SK-N-SH (cell line): ENCODE data around the gene PRRT1. TPM values are rescaled to one million over a fixed set of nuclear protein-coding genes. Genes with fewer than 3 reads are reported as not detected.
A peak's percentile ranks its signal among the peaks of the same experiment; 100 is the strongest.

ENCODE experiments used
- CTCF ChIA-PET: fragments of 300-600, 350-600 bp; formaldehyde crosslinking; extraction: SDS; loops from one replicate; lab custom pipeline; 2021; lab: Yijun Ruan, JAX
- POLR2A ChIA-PET: fragments of 350-600 bp; sonication (Branson Sonifier 250); formaldehyde crosslinking; extraction: SDS; loops from one replicate; lab custom pipeline; 2020; ENCODE audit warnings: antibody characterized with exemption, inconsistent platforms; lab: Yijun Ruan, JAX
- DNase-seq: peaks from one replicate; pipeline ENCODE4 v3.0.0; 2012
- H2AFZ ChIP-seq: fragments of 200-600 bp; sonication (generic); 2 replicates; pipeline ENCODE4 v1.8.1; 2016; ENCODE audit warnings: antibody characterized with exemption, mild to moderate bottlenecking, low read depth
- H3F3A ChIP-seq: fragments of 200-600 bp; sonication (generic); replicated peaks from 2 replicates; pipeline ENCODE3; 2016; ENCODE audit warnings: antibody characterized with exemption, mild to moderate bottlenecking; ENCODE audit not compliant: insufficient read depth
- H3K27ac ChIP-seq, 2 experiments: fragments of 200-500 bp in 1 of 2; fragments of 200-600 bp in 1 of 2; sonication (Bioruptor generic) in 1 of 2; sonication (generic), shearing (Covaris generic) in 1 of 2; 2 replicates each; pipeline versions ENCODE4 v1.5.1 to v1.6.1; 2014 to 2016; ENCODE audit warnings: low read depth in 2 of 2, inconsistent platforms in 1 of 2, low read length in 1 of 2, mild to moderate bottlenecking in 1 of 2, mixed read lengths in 1 of 2
- H3K27me3 ChIP-seq: fragments of 200-600 bp; sonication (generic), shearing (Covaris generic); 2 replicates; pipeline ENCODE4 v1.6.1; 2016; ENCODE audit warnings: mixed run types; ENCODE audit not compliant: insufficient read depth
- H3K36me3 ChIP-seq, 2 experiments: fragments of 200-500 bp in 1 of 2; fragments of 200-600 bp in 1 of 2; sonication (Bioruptor generic) in 1 of 2; sonication (generic) in 1 of 2; replicated peaks in 1 of 2; 2 replicates each; pipeline versions ENCODE3 to v1.5.1; 2014 to 2016; ENCODE audit warnings: low read length in 1 of 2, mild to moderate bottlenecking in 1 of 2; ENCODE audit not compliant: insufficient read depth in 2 of 2, control insufficient read depth in 1 of 2
- H3K4me1 ChIP-seq, 2 experiments: fragments of 200-500 bp in 1 of 2; fragments of 200-600 bp in 1 of 2; sonication (Bioruptor generic) in 1 of 2; sonication (generic), shearing (Covaris generic) in 1 of 2; 2 replicates each; pipeline versions ENCODE4 v1.5.1 to v1.6.1; 2014 to 2016; ENCODE audit warnings: low read depth in 1 of 2, low read length in 1 of 2, mixed run types in 1 of 2; ENCODE audit not compliant: insufficient read depth in 2 of 2, control insufficient read depth in 1 of 2
- H3K4me2 ChIP-seq: fragments of 200-600 bp; sonication (generic), shearing (Covaris generic); 2 replicates; pipeline ENCODE4 v1.6.1; 2017; ENCODE audit warnings: mixed run types
- H3K4me3 ChIP-seq, 2 experiments: fragments of 200-500 bp in 1 of 2; fragments of 200-600 bp in 1 of 2; sonication (Bioruptor generic) in 1 of 2; sonication (generic), shearing (Covaris generic) in 1 of 2; 2 replicates each; pipeline versions ENCODE4 v1.5.1 to v1.8.1; 2014 to 2016; ENCODE audit warnings: low read depth in 2 of 2, inconsistent platforms in 1 of 2, low read length in 1 of 2, mild to moderate bottlenecking in 1 of 2, mixed read lengths in 1 of 2, moderate library complexity in 1 of 2
- H3K79me2 ChIP-seq: fragments of 200-600 bp; sonication (generic); 2 replicates; pipeline ENCODE4 v1.8.1; 2017; ENCODE audit warnings: mild to moderate bottlenecking; ENCODE audit not compliant: insufficient read depth
- H3K9ac ChIP-seq: fragments of 200-600 bp; sonication (generic); 2 replicates; pipeline ENCODE4 v1.6.1; 2017; ENCODE audit warnings: mixed run types
- H3K9me2 ChIP-seq: fragments of 200-600 bp; sonication (generic); 2 replicates; pipeline ENCODE4 v1.6.1; 2017; ENCODE audit warnings: mixed run types
- H3K9me3 ChIP-seq: fragments of 200-600 bp; sonication (generic); 2 replicates; pipeline ENCODE4 v1.6.1; 2017; ENCODE audit warnings: mixed run types, mild to moderate bottlenecking, moderate library complexity
- H4K20me1 ChIP-seq: fragments of 200-600 bp; sonication (generic); 2 replicates; pipeline ENCODE4 v1.6.1; 2017; ENCODE audit warnings: mild to moderate bottlenecking, mixed run types; ENCODE audit not compliant: insufficient read depth
- CHD2 ChIP-seq: fragments of 150-350 bp; IDR thresholded peaks from 2 replicates; pipeline ENCODE4 v1.6.1; 2018; ENCODE audit warnings: low read length; ENCODE audit not compliant: partially characterized antibody
- ELF1 ChIP-seq: IDR thresholded peaks from 2 replicates; pipeline ENCODE4 v1.4.0; 2012
- EP300 ChIP-seq, 2 experiments: IDR thresholded peaks; 2 replicates each; pipeline versions ENCODE4 v1.4.0 to v1.6.1; 2012; ENCODE audit warnings: borderline replicate concordance in 1 of 2, low read depth in 1 of 2, low read length in 1 of 2
- FOXJ3 ChIP-seq: sonication (generic); formaldehyde crosslinking; IDR thresholded peaks from 2 replicates; pipeline ENCODE4 v1.5.1; 2020; ENCODE audit warnings: mild to moderate bottlenecking, missing genetic modification reagents
- GABPA ChIP-seq: IDR thresholded peaks from 2 replicates; pipeline ENCODE4 v1.4.0; 2012; ENCODE audit warnings: low read depth, mild to moderate bottlenecking
- GATA2 ChIP-seq: sonication (generic); formaldehyde crosslinking; IDR thresholded peaks from 2 replicates; pipeline ENCODE4 v1.5.0; 2020; ENCODE audit warnings: mild to moderate bottlenecking, missing genetic modification reagents
- MEF2A ChIP-seq: IDR thresholded peaks from 2 replicates; pipeline ENCODE4 v1.4.0; 2012; ENCODE audit warnings: low read depth, borderline replicate concordance
- MXI1 ChIP-seq: IDR thresholded peaks from 2 replicates; pipeline ENCODE4 v1.6.1; 2012; ENCODE audit warnings: mild to moderate bottlenecking, low read depth, low read length, improper control_type of control experiment
- NRF1 ChIP-seq: IDR thresholded peaks from 2 replicates; pipeline ENCODE4 v1.6.1; 2012; ENCODE audit warnings: low read depth, mild to moderate bottlenecking, low read length
- POLR2AphosphoS5 ChIP-seq: IDR thresholded peaks from 2 replicates; pipeline ENCODE4 v1.6.1; 2012; ENCODE audit warnings: low read depth, low read length
- RFX5 ChIP-seq: IDR thresholded peaks from 2 replicates; pipeline ENCODE4 v1.6.1; 2012; ENCODE audit warnings: mild to moderate bottlenecking, improper control_type of control experiment, low read length
- RXRA ChIP-seq: IDR thresholded peaks from 2 replicates; pipeline ENCODE4 v1.4.0; 2012; ENCODE audit warnings: low read depth, mild to moderate bottlenecking, borderline replicate concordance
- TEAD4 ChIP-seq: IDR thresholded peaks from 2 replicates; pipeline ENCODE4 v1.4.0; 2012; ENCODE audit warnings: mild to moderate bottlenecking, borderline replicate concordance; ENCODE audit not compliant: insufficient read depth
- YY1 ChIP-seq: IDR thresholded peaks from 2 replicates; pipeline ENCODE4 v1.4.0; 2012; ENCODE audit warnings: low read depth, mild to moderate bottlenecking
- WGBS: methylation state at CpG from one replicate; pipeline ENCODE4 v1.1.6; 2017; ENCODE audit warnings: low lambda C conversion rate; 5-methylcytosine and 5-hydroxymethylcytosine counted together
- polyA plus RNA-seq, 3 experiments: library from polyadenylated mRNA; depleted of rRNA; stranded (reverse); fragments of >200 nt; gene quantifications; 2 replicates each; pipeline ENCODE4 v1.2.3, GENCODE V29; 2012
- TF ChIP-seq, protein P1 (sequence below): IDR thresholded peaks from 2 replicates; pipeline ENCODE4 v1.4.0; 2012; ENCODE audit warnings: low read depth
- TF ChIP-seq, protein P2 (sequence below): fragments of 150-350 bp; IDR thresholded peaks from 2 replicates; pipeline ENCODE4 v1.6.1; 2017; ENCODE audit warnings: antibody characterized with exemption, low read length, low read depth, borderline replicate concordance
- TF ChIP-seq, protein P3 (sequence below): fragments of 150-350 bp; IDR thresholded peaks from 2 replicates; pipeline ENCODE4 v1.6.1; 2016; ENCODE audit warnings: mild to moderate bottlenecking, low read depth, low read length
- TF ChIP-seq, protein P4 (sequence below): IDR thresholded peaks from 2 replicates; pipeline ENCODE4; 2012
- TF ChIP-seq, protein P5 (sequence below): fragments of 200-600 bp; sonication (generic); IDR thresholded peaks from 2 replicates; pipeline ENCODE4 v1.6.1; 2017; ENCODE audit warnings: antibody characterized with exemption, mild to moderate bottlenecking, moderate library complexity

Gene PRRT1
- polyA plus RNA-seq, 1 of the 3 experiments (the other 2 are of a cell fraction) = 1.5 TPM

DNA sequence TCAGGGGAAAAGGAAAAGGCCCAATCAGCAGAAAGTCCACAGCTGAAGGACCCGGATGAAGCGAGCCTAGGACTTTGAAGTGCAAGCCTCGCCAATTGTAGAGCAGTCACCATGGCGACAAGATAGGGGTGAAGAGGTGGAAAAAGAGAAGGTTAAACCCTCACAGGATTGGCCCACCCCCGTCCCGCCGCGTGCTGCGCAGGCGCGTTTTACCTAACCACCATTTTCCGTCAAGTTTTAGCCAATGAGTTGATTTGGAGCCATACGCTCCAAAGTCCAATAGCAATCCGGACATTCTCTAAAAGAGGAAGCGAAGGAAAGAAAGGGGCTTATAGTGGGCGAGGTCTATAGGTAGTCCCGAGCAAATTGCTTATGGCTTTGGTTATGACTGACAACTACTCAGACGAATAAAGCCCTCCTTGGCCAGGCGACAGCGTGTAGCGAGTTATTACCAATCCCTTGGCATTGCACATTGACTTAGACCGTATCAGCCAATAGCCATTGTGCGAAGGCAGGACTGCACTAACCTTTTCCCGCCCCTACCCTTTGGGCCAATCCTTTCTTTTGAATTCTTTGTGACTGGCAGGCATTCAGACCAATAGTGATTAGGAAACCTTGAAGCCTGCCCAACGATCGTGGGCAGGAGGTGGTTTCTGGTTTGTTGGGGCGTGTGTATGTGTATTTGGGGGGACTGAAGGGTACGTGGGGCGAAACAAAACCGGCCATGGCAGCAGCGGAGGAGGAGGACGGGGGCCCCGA lies 26.2 kb upstream of the PRRT1 start, which contains the start of gene RNF5:
TSS of gene RNF5 (plus strand) at position 618 of the 759 bp plus-strand sequence. CDS start at position 725, 107 bp downstream.
- no peaks in the 10 kb centered on the region for H3K9me2 ChIP-seq
- CTCF ChIA-PET = no interaction called here
- no peaks in the 10 kb centered on the region for H3K9me3 ChIP-seq
- peak within 1 kb of the TSS; percentile 84 to 99 for H3K4me3 ChIP-seq
- peak within 1 kb of the TSS; percentile 98 to 99 for H3K27ac ChIP-seq
- POLR2A ChIA-PET = interaction anchor here (1.3 to 4.1 kb wide), 6 partner anchors 12 to 794 kb away, joined by 5 to 22 read pairs (median 6); partner anchors contain the start of genes ATF6B, FKBPL, PBX2 and PRRT1
- no peaks in the 10 kb centered on the region for H3K27me3 ChIP-seq
- H3K79me2 ChIP-seq = peaks cover 40% of the 10 kb centered on the region
- peaks cover 13% of the 10 kb centered on the region for H3F3A ChIP-seq
- peak within 1 kb of the TSS; percentile 88 for H2AFZ ChIP-seq
- peaks cover 12 to 37% of the 10 kb centered on the region in 2 experiments; a peak in 3 of 4 replicates for H3K4me1 ChIP-seq
- H3K4me2 ChIP-seq = peak within 1 kb of the TSS; percentile 100
- TF ChIP-seq RFX5 (peak; percentile 83; the same call in 1 of the 2 replicates), RXRA (no peak; the same call in 1 of the 2 replicates), CHD2 (peak; percentile 91), GATA2 (no peak), YY1 (peak; percentile 52; the same call in 1 of the 2 replicates), EP300 (IDR thresholded peaks at IDR 0.05; ENCODE audit: borderline replicate concordance in 1 of 2, low read depth in 1 of 2, low read length in 1 of 2) (peak in 1 of 2 experiments; percentile 27; a peak in 1 of 4 replicates), MXI1 (peak; percentile 40), POLR2AphosphoS5 (no peak), GABPA (peak; percentile 33), MEF2A (no peak), NRF1 (peak; percentile 83), ELF1 (peak; percentile 43), FOXJ3 (CRISPR knock-in tag) (no peak), TEAD4 (no peak)
- TF ChIP-seq, protein P1, sequence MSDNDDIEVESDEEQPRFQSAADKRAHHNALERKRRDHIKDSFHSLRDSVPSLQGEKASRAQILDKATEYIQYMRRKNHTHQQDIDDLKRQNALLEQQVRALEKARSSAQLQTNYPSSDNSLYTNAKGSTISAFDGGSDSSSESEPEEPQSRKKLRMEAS = no peak; the same call in 1 of the 2 replicates
- TF ChIP-seq, protein P2, sequence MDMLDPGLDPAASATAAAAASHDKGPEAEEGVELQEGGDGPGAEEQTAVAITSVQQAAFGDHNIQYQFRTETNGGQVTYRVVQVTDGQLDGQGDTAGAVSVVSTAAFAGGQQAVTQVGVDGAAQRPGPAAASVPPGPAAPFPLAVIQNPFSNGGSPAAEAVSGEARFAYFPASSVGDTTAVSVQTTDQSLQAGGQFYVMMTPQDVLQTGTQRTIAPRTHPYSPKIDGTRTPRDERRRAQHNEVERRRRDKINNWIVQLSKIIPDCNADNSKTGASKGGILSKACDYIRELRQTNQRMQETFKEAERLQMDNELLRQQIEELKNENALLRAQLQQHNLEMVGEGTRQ = no peak
- TF ChIP-seq, protein P3, sequence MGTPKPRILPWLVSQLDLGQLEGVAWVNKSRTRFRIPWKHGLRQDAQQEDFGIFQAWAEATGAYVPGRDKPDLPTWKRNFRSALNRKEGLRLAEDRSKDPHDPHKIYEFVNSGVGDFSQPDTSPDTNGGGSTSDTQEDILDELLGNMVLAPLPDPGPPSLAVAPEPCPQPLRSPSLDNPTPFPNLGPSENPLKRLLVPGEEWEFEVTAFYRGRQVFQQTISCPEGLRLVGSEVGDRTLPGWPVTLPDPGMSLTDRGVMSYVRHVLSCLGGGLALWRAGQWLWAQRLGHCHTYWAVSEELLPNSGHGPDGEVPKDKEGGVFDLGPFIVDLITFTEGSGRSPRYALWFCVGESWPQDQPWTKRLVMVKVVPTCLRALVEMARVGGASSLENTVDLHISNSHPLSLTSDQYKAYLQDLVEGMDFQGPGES = peak; percentile 91
- TF ChIP-seq, protein P4, sequence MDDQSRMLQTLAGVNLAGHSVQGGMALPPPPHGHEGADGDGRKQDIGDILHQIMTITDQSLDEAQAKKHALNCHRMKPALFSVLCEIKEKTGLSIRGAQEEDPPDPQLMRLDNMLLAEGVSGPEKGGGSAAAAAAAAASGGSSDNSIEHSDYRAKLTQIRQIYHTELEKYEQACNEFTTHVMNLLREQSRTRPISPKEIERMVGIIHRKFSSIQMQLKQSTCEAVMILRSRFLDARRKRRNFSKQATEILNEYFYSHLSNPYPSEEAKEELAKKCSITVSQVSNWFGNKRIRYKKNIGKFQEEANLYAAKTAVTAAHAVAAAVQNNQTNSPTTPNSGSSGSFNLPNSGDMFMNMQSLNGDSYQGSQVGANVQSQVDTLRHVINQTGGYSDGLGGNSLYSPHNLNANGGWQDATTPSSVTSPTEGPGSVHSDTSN = peak; percentile 99
- TF ChIP-seq, protein P5, sequence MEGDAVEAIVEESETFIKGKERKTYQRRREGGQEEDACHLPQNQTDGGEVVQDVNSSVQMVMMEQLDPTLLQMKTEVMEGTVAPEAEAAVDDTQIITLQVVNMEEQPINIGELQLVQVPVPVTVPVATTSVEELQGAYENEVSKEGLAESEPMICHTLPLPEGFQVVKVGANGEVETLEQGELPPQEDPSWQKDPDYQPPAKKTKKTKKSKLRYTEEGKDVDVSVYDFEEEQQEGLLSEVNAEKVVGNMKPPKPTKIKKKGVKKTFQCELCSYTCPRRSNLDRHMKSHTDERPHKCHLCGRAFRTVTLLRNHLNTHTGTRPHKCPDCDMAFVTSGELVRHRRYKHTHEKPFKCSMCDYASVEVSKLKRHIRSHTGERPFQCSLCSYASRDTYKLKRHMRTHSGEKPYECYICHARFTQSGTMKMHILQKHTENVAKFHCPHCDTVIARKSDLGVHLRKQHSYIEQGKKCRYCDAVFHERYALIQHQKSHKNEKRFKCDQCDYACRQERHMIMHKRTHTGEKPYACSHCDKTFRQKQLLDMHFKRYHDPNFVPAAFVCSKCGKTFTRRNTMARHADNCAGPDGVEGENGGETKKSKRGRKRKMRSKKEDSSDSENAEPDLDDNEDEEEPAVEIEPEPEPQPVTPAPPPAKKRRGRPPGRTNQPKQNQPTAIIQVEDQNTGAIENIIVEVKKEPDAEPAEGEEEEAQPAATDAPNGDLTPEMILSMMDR = no peak
- peak; percentile 92 for DNase-seq
- peak within 1 kb of the TSS; percentile 84 for H3K9ac ChIP-seq
- H4K20me1 ChIP-seq = no peaks in the 10 kb centered on the region
- H3K36me3 ChIP-seq = peaks cover 9 to 19% of the 10 kb centered on the region in 2 experiments
- under 1% methylated on average over 32 of the region's 33 CpGs for WGBS
